Activated CD8-positive, alpha-beta T cell treated with anti-CD3 and anti-CD28 coated beads, Interleukin-2, amount 10 ng/mL, durations not matched to agents 7 days and 5 days (primary cell): Measurements from ENCODE around the gene LCN10. TPM values are rescaled to one million over a fixed set of nuclear protein-coding genes. Genes with fewer than 3 reads are reported as not detected.
A peak's percentile ranks its signal among the peaks of the same experiment; 100 is the strongest.

Source experiments
- ATAC-seq: fragments of 150-1000 bp; cut with Tn5 transposase; one replicate; pipeline ENCODE4 v1.10.0; 2021; ENCODE audit warnings: moderate library complexity
- CTCF ChIA-PET: fragments of 350-600 bp; sonication (Branson Sonifier 250); formaldehyde crosslinking; loops from one replicate; lab custom pipeline; 2021; ENCODE audit warnings: antibody characterized with exemption; lab: Charles Lee
- POLR2A ChIA-PET: fragments of 350-600 bp; sonication (Branson Sonifier 250); formaldehyde crosslinking; loops from one replicate; lab custom pipeline; 2021; ENCODE audit warnings: antibody characterized with exemption; lab: Charles Lee
- DNase-seq: peaks from one replicate; pipeline ENCODE4 v3.0.0-alpha.2; 2020
- H3K27ac Mint-ChIP-seq: one replicate; pipeline ENCODE4 v1.8.0; 2021; ENCODE audit warnings: mild to moderate bottlenecking, mixed read lengths
- H3K27me3 Mint-ChIP-seq: one replicate; pipeline ENCODE4 v1.8.0; 2021; ENCODE audit warnings: low read depth, mixed read lengths
- H3K36me3 Mint-ChIP-seq: one replicate; pipeline ENCODE4 v1.8.0; 2021; ENCODE audit warnings: low read depth, mixed read lengths
- H3K4me1 Mint-ChIP-seq: one replicate; pipeline ENCODE4 v1.8.0; 2021; ENCODE audit warnings: low read depth, mixed read lengths
- H3K4me3 Mint-ChIP-seq: one replicate; pipeline ENCODE4 v1.8.0; 2021; ENCODE audit warnings: mild to moderate bottlenecking, mixed read lengths
- H3K9me3 Mint-ChIP-seq: one replicate; pipeline ENCODE4 v1.8.0; 2022; ENCODE audit warnings: mixed read lengths; ENCODE audit not compliant: insufficient read depth
- total RNA-seq, 2 experiments: library from RNA; stranded (reverse); gene quantifications; one replicate each; pipeline ENCODE4 v1.2.3, GENCODE V29; 2021

LCN10 gene
- total RNA-seq, 2 experiments from 2014 or later, result 1.8 to 2.4 TPM

DNA sequence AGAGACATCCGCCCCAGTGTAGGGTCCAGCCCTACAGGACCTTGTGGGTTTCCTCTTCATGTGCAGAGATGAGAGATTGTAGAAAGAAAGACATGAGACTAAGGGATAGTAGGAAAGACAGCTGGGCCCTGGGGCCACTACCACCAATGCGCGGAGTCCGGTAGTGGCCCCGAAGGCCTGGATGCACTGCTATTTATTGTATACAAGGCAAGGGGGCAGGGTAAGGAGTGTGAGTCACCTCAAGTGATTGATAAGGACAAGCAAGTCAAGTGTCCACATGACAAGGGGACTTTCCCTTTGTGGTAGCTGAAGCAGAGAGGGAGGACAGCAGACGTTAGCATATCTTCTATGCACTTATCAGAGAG is 42.2 kb upstream of the LCN10 start:
- H3K4me1 Mint-ChIP-seq, result peaks cover 21% of the 10 kb centered on the region
- ChIA-PET CTCF (interaction anchor here (2.9 kb wide), 1 partner anchor 285 kb away, joined by 7 read pairs; the partner anchor contains the start of gene SAPCD2), POLR2A (no interaction called here)
- no peaks in the 10 kb centered on the region for H3K9me3 Mint-ChIP-seq
- peaks cover 20% of the 10 kb centered on the region for H3K27me3 Mint-ChIP-seq
- no peak overlapping the region for H3K4me3 Mint-ChIP-seq
- no peak for DNase-seq
- H3K27ac Mint-ChIP-seq, result no peak overlapping the region
- no peaks in the 10 kb centered on the region for H3K36me3 Mint-ChIP-seq
- ATAC-seq, result no peak

GRCh38 chr9:136784249-136784996 is 41.7 kb upstream of the LCN10 start:
- Mint-ChIP-seq H3K36me3 (no peaks in the 10 kb centered on the region), H3K9me3 (no peaks in the 10 kb centered on the region), H3K27ac (no peak overlapping the region), H3K27me3 (peaks cover 20% of the 10 kb centered on the region), H3K4me1 (peaks cover 17% of the 10 kb centered on the region), H3K4me3 (no peak overlapping the region)
- POLR2A ChIA-PET, result interaction anchor here (1.6 kb wide), 1 partner anchor 16 kb away, joined by 3 read pairs; no protein-coding TSS in a partner anchor
- CTCF ChIA-PET, result interaction anchor here (0.8 to 2.9 kb wide), 3 partner anchors 13 to 286 kb away, joined by 3 to 7 read pairs (median 3); partner anchors contain the start of gene SAPCD2
- DNase-seq (peak; percentile 45), ATAC-seq (no peak)

DNA sequence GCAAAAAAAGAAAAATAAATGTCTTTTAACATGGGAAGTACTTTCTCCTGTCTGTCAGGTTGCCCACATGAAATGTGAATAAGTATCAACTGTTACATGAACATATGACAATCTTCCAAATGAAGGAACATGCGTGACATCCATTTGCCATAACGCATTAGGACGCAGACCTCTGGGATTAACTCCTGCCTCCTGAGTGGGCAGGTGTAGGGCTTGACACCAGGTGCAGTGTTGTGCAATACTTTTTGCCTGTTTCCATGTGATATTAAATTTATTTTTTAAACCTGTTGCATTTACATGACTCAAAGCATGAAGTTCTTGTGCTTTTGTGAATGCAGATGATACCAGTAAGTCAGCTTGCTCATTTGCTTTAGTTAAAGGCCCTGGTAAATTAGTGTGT is 39.7 kb upstream of the LCN10 start:
- Mint-ChIP-seq H3K4me3 (no peak overlapping the region), H3K36me3 (no peaks in the 10 kb centered on the region), H3K9me3 (no peaks in the 10 kb centered on the region), H3K4me1 (peaks cover 3% of the 10 kb centered on the region), H3K27me3 (peaks cover 32% of the 10 kb centered on the region), H3K27ac (no peak overlapping the region)
- ChIA-PET CTCF (interaction anchor here (2.9 kb wide), 1 partner anchor 288 kb away, joined by 7 read pairs; the partner anchor contains the start of gene SAPCD2), POLR2A (no interaction called here)
- ATAC-seq (no peak), DNase-seq (no peak)

DNA sequence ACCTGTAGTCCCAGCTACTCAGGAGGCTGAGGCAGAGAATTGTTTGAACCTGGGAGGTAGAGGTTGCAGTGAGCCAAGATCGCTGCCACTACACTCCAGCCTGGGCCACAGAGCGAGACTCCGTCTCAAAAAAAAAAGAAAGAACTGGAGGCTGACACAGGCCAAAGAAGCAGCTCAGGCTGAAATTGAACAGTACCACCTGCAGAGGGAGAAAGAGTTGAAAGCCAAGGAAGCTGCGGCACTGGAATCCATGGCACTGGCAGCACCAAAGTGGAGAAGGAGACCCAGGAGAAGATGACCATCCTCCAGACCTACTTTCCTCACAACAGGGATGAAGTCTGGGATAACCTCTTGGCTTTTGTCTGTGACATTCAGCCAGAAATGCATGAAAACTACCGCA is 37.1 kb upstream of the LCN10 start:
- Mint-ChIP-seq H3K36me3 (no peaks in the 10 kb centered on the region), H3K27ac (no peak overlapping the region), H3K9me3 (no peaks in the 10 kb centered on the region), H3K4me3 (no peak overlapping the region), H3K27me3 (peaks cover 31% of the 10 kb centered on the region), H3K4me1 (no peaks in the 10 kb centered on the region)
- CTCF ChIA-PET, result interaction anchor here (0.8 to 1.7 kb wide), 2 partner anchors 12 to 267 kb away, joined by 4 to 7 read pairs; partner anchors contain the start of gene NPDC1
- ATAC-seq, result no peak
- no peak for DNase-seq
- POLR2A ChIA-PET, result no interaction called here

DNA sequence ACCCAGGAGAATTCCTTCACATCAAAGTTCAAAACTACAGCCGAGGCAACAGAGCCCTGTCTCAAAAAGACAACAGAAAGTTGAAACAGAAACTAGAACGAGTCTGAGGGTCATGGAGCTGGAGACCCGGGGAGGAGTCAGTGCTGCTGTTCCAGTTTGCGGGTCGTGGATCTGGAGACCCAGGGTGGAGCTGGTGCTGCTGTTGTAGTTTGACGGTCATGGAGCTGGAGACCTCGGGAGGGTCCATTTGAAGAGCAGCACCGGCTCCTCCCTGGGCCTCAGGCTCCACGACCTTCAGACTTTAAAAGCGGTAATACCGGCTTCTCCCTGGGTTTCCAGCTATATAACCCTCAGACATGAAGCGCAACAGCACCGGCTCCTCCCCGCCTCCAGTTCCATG is 34.6 kb upstream of the LCN10 start:
- Mint-ChIP-seq H3K36me3 (no peaks in the 10 kb centered on the region), H3K9me3 (peaks cover 5% of the 10 kb centered on the region), H3K27me3 (peaks cover 24% of the 10 kb centered on the region), H3K4me1 (peaks cover 6% of the 10 kb centered on the region), H3K27ac (no peak overlapping the region), H3K4me3 (no peak overlapping the region)
- ATAC-seq (no peak), DNase-seq (no peak)
- ChIA-PET POLR2A (interaction anchor here (1.0 kb wide), 1 partner anchor 49 kb away, joined by 3 read pairs; no protein-coding TSS in a partner anchor), CTCF (interaction anchor here (0.9 to 3.0 kb wide), 12 partner anchors 8 to 258 kb away, joined by 3 to 14 read pairs (median 5); partner anchors contain the start of gene LCN8)

DNA sequence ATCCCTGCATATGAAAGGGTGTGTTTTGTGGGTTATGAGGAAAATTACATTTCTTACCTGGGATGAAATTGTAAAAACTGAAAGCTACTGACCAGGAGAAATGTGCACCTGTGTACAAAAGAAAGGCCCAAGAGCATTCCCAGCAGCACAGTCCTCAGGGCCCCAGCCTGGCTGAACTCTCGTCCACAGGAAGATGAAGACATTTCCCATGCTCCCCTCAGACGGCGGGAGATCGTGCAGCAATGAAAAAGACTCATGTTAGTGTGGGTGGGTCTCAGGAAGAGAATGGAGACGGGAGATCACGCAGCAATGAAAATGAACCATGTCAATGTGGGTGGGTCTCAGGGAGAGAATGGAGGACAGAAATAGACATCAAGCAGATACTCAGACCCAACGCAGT is 34.2 kb upstream of the LCN10 start:
- Mint-ChIP-seq H3K27me3 (peaks cover 24% of the 10 kb centered on the region), H3K36me3 (no peaks in the 10 kb centered on the region), H3K9me3 (peaks cover 5% of the 10 kb centered on the region), H3K4me3 (no peak overlapping the region), H3K27ac (no peak overlapping the region), H3K4me1 (peaks cover 6% of the 10 kb centered on the region)
- ATAC-seq, result no peak
- ChIA-PET POLR2A (interaction anchor here (1.0 kb wide), 1 partner anchor 49 kb away, joined by 3 read pairs; no protein-coding TSS in a partner anchor), CTCF (interaction anchor here (0.9 to 3.0 kb wide), 7 partner anchors 9 to 259 kb away, joined by 3 to 14 read pairs (median 5); no protein-coding TSS in a partner anchor)
- DNase-seq, result no peak

GRCh38 chr9:136775191-136775590 is 32.5 kb upstream of the LCN10 start:
- ChIA-PET POLR2A (no interaction called here), CTCF (interaction anchor here (1.3 kb wide), 1 partner anchor 260 kb away, joined by 3 read pairs; no protein-coding TSS in a partner anchor)
- DNase-seq, result no peak
- ATAC-seq, result no peak
- H3K27ac Mint-ChIP-seq, result no peak overlapping the region
- peaks cover 6% of the 10 kb centered on the region for H3K4me1 Mint-ChIP-seq
- H3K4me3 Mint-ChIP-seq, result no peak overlapping the region
- H3K27me3 Mint-ChIP-seq, result peaks cover 15% of the 10 kb centered on the region
- peaks cover 5% of the 10 kb centered on the region for H3K9me3 Mint-ChIP-seq
- H3K36me3 Mint-ChIP-seq, result no peaks in the 10 kb centered on the region

DNA sequence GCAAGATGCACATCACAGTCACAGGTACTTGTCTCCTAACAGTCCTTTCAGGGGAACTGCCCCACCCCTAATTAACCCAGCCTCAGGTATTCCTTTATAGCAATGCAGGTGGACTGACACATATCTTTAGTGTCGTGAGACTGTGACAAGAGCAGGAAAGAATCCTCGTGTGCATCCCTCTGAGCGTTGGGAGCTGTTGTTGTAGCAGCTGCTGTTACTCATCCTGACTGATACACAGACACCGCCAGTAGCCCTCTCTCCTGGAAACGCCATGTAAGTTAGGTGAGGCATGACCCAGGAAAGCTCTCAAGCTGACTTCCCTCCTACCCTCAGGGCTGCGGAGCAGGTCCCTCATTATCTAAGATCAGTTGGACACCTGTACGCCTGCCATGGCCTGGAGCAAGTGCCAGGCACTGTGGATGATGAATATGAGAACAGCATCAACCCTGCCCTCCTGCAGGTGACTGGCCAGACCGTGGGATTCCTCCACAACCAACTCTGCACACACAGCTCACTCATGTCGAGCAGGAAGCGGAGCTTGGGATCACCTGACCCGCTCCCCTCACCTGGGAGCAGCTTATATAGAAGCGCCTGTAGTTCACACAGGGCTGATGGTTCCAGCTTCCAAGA is 31.8 kb upstream of the LCN10 start:
- CTCF ChIA-PET, result interaction anchor here (1.3 kb wide), 1 partner anchor 260 kb away, joined by 3 read pairs; no protein-coding TSS in a partner anchor
- no peaks in the 10 kb centered on the region for H3K36me3 Mint-ChIP-seq

DNA sequence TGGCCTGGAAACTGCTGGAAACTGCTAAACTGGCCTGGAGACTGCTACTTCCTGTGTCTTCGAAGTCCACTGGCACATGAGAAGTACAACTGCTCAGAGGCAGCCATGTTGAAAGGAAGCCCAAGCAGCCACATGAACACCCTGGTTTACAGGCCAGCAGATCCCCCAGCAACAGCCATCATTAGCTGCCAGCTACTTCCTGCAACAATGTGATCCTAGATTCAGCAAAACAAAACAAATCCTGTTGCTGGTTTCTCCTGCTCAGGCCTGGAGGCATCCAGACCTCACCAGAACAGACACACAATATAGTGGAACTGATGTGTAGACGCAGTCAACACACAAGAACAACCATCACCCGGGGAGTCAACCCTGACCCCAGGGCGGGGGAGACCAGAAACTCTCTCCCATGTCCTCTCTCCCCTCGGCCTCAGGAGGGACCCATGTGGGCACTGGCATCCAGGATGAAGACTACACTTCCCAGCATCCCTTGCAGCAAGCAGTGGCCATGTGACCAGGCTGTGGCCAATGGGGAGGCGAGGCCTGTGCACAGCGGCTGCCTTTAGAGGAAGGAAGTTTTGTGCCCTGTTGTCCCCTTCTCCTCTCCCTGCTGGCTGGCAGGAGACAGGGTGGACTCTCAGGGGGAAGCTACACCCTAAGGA is 30.8 kb upstream of the LCN10 start:
- ATAC-seq, result peak; percentile 66
- Mint-ChIP-seq H3K4me3 (no peak overlapping the region), H3K9me3 (peaks cover 5% of the 10 kb centered on the region), H3K36me3 (no peaks in the 10 kb centered on the region), H3K27ac (no peak overlapping the region), H3K27me3 (peaks cover 9% of the 10 kb centered on the region), H3K4me1 (peaks cover 6% of the 10 kb centered on the region)
- CTCF ChIA-PET, result no interaction called here
- POLR2A ChIA-PET, result no interaction called here
- DNase-seq, result peak; percentile 47

More for the DNA sequence above, 31.8 kb upstream of the LCN10 start:
- peaks cover 15% of the 10 kb centered on the region for H3K27me3 Mint-ChIP-seq
- H3K4me1 Mint-ChIP-seq, result peaks cover 6% of the 10 kb centered on the region
- no peak overlapping the region for H3K4me3 Mint-ChIP-seq
- POLR2A ChIA-PET, result interaction anchor here (0.6 kb wide), 1 partner anchor 296 kb away, joined by 3 read pairs; the partner anchor contains the start of gene SAPCD2
- H3K9me3 Mint-ChIP-seq, result peaks cover 5% of the 10 kb centered on the region
- H3K27ac Mint-ChIP-seq, result no peak overlapping the region
- ATAC-seq (no peak), DNase-seq (no peak)

DNA sequence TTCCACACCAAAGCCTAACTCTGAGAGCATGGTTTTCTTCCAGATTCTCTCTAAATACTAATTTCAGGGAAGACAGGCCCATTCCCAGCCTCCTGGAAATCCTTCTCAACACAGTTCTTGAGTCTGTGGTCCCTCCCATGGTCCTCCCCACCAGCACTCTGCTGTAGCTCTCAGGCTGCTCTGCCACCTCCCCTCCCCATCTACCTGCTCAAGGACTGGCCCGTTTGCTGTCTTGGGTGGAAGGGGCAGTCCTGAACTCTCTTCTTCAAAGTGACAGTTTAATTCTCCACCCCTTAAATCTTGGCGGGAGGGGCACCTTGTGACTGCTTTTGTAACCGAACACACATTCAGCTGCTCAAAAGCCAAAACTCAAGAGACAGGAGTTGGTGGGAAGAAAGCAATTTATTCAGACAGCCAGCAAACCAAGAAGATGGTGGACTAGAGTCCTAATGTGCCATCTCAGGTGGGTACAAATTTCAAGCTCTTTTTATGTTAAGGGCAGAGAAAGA is 29.2 kb upstream of the LCN10 start:
- CTCF ChIA-PET, result interaction anchor here (1.2 kb wide), 2 partner anchors 12 to 45 kb away, joined by 3 read pairs; no protein-coding TSS in a partner anchor
- ATAC-seq (no peak), DNase-seq (no peak)
- POLR2A ChIA-PET, result no interaction called here
- H3K36me3 Mint-ChIP-seq, result no peaks in the 10 kb centered on the region
- H3K27ac Mint-ChIP-seq, result no peak overlapping the region
- H3K4me1 Mint-ChIP-seq, result peaks cover 7% of the 10 kb centered on the region
- no peak overlapping the region for H3K4me3 Mint-ChIP-seq
- peaks cover under 1% of the 10 kb centered on the region for H3K27me3 Mint-ChIP-seq
- H3K9me3 Mint-ChIP-seq, result peaks cover 5% of the 10 kb centered on the region

DNA sequence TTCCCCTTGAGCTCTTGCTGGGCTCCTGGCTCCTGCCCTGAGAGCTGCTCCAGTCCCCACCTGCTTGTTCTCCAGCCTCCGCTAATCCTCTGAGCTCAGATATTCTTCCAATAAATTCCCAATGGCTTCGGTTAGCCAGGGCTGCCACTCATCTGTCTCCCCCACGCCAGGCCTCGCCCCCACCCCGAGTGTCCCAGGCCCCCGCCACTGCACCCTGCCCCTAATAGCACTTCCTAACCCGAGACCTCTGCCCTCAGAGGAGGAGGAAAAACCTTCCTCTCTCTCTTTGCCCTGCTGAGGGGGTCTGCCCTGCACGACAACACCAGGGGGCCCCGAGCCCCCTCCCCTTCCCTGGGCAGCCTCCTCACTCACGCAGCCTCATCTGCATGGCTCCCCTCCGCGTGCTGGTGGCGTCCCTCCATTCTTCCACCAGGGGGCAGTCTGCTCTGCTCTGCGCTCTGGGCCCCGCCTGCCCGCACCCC is 27.0 kb upstream of the LCN10 start:
- Mint-ChIP-seq H3K36me3 (no peaks in the 10 kb centered on the region), H3K4me3 (no peak overlapping the region), H3K4me1 (peaks cover 17% of the 10 kb centered on the region), H3K27ac (no peak overlapping the region), H3K9me3 (peaks cover 5% of the 10 kb centered on the region), H3K27me3 (no peaks in the 10 kb centered on the region)
- peak; percentile 78 for ATAC-seq
- peak; percentile 65 for DNase-seq
- ChIA-PET POLR2A (no interaction called here), CTCF (interaction anchor here (0.8 to 1.2 kb wide), 3 partner anchors 8 to 42 kb away, joined by 4 to 5 read pairs (median 5); no protein-coding TSS in a partner anchor)
